CD4-positive, alpha-beta T cell (primary cell): ENCODE data around the gene METTL15. TPM values are rescaled to one million over a fixed set of nuclear protein-coding genes. Genes with fewer than 3 reads are reported as not detected.

ENCODE experiments used
- ATAC-seq: fragments of 200-7000 bp; cut with Tn5 transposase; one replicate; pipeline ENCODE4 v1.10.0; 2022; ENCODE audit warnings: mild to moderate bottlenecking; ENCODE audit not compliant: poor library complexity
- CTCF ChIA-PET: fragments of 350-600 bp; sonication (Branson Sonifier 250); formaldehyde crosslinking; loops from one replicate; lab custom pipeline; 2021; ENCODE audit warnings: antibody characterized with exemption, inconsistent platforms; lab: Charles Lee
- POLR2A ChIA-PET: fragments of 350-600 bp; sonication (Branson Sonifier 250); formaldehyde crosslinking; loops from one replicate; lab custom pipeline; 2021; ENCODE audit warnings: antibody characterized with exemption, inconsistent platforms; lab: Charles Lee
- DNase-seq, 14 experiments: peaks; one replicate each; pipeline ENCODE4 v3.0.0-alpha.2; 2013 to 2020; ENCODE audit warnings: mixed read lengths in 2 of 14
- H3K27ac ChIP-seq, 2 donors: one replicate each; pipeline versions ENCODE4 v1.5.1 to v1.7.0; 2013; ENCODE audit warnings: low read length in 2 of 2, low read depth in 1 of 2, mild to moderate bottlenecking in 1 of 2
- H3K27me3 ChIP-seq, 2 experiments: 1 replicate in 1 of 2; 2 replicates in 1 of 2; pipeline versions ENCODE4 v1.6.1 to v1.7.0; 2013; ENCODE audit warnings: low read length in 2 of 2, control low read depth in 1 of 2, mild to moderate bottlenecking in 1 of 2, moderate library complexity in 1 of 2; ENCODE audit not compliant: insufficient read depth in 2 of 2, control insufficient read depth in 1 of 2
- H3K36me3 ChIP-seq: one replicate; pipeline ENCODE4 v1.6.1; 2013; ENCODE audit warnings: low read length, control low read depth; ENCODE audit not compliant: insufficient read depth
- H3K4me1 ChIP-seq: one replicate; pipeline ENCODE4 v1.6.1; 2013; ENCODE audit warnings: low read length, control low read depth; ENCODE audit not compliant: insufficient read depth
- H3K4me3 ChIP-seq: one replicate; pipeline ENCODE4 v1.5.1; 2013; ENCODE audit warnings: mild to moderate bottlenecking, low read length, moderate library complexity
- H3K9me3 ChIP-seq, 2 experiments: 1 replicate in 1 of 2; 2 replicates in 1 of 2; pipeline versions ENCODE4 v1.6.1 to v1.7.0; 2013; ENCODE audit warnings: low read length in 2 of 2, mild to moderate bottlenecking in 2 of 2, control low read depth in 1 of 2, moderate library complexity in 1 of 2; ENCODE audit not compliant: control insufficient read depth in 1 of 2, insufficient read depth in 1 of 2
- H3K27ac Mint-ChIP-seq: one replicate; pipeline ENCODE4 v1.8.0; 2020; ENCODE audit warnings: mixed read lengths
- H3K27me3 Mint-ChIP-seq: one replicate; pipeline ENCODE4 v1.8.0; 2021; ENCODE audit warnings: mixed read lengths
- H3K36me3 Mint-ChIP-seq: one replicate; pipeline ENCODE4 v1.8.0; 2021; ENCODE audit warnings: low read depth, mixed read lengths
- H3K4me1 Mint-ChIP-seq: one replicate; pipeline ENCODE4 v1.8.0; 2021; ENCODE audit warnings: low read depth, mixed read lengths
- H3K4me3 Mint-ChIP-seq: one replicate; pipeline ENCODE4 v1.8.0; 2020; ENCODE audit warnings: mild to moderate bottlenecking, mixed read lengths
- H3K9me3 Mint-ChIP-seq: one replicate; pipeline ENCODE4 v1.8.0; 2020; ENCODE audit warnings: mixed read lengths
- CTCF ChIP-seq: fragments of 200-600 bp; IDR thresholded peaks from one replicate; pipeline ENCODE4 v1.8.0; 2022; ENCODE audit warnings: antibody characterized with exemption, mild to moderate bottlenecking
- intact Hi-C, 2 experiments: fragments of 100-400 bp; cut with DNase I in 1 of 2; cut with micrococcal nuclease in 1 of 2; formaldehyde crosslinking; loops; one replicate each; pipeline versions ENCODE4 v1.15.1 to v1.9.0; 2023 to 2025; cut with DNase I, micrococcal nuclease
- total RNA-seq, 174 experiments: library from RNA in 2 of 174; stranded (reverse) in 2 of 174; gene quantifications; one replicate each; pipeline ENCODE4 v1.2.3 and lab custom pipeline; 2021 to 2026

Gene METTL15
- total RNA-seq, 2 experiments from 2014 or later: 3.5 to 4.4 TPM

- intact Hi-C loops: loop anchor here (10.0 kb wide), 2 partner anchors 60 to 740 kb away; partner anchors contain the start of gene CCDC34 (in 1 of the 2)
- no peaks in the 10 kb centered on the region for H3K27me3 ChIP-seq
- H3K27ac ChIP-seq: no peak overlapping the region
- Mint-ChIP-seq H3K4me1 (peaks cover 40% of the 10 kb centered on the region), H3K9me3 (no peaks in the 10 kb centered on the region), H3K27ac (no peak overlapping the region), H3K27me3 (no peaks in the 10 kb centered on the region), H3K36me3 (peaks cover 14% of the 10 kb centered on the region), H3K4me3 (peak overlapping the region; percentile 21)
- H3K4me1 ChIP-seq: peaks cover 15% of the 10 kb centered on the region
- H3K9me3 ChIP-seq: no peaks in the 10 kb centered on the region
- no peak overlapping the region for H3K4me3 ChIP-seq
- H3K36me3 ChIP-seq: no peaks in the 10 kb centered on the region
- ATAC-seq (no peak), DNase-seq (no peak)
- ChIA-PET CTCF (no interaction called here), POLR2A (no interaction called here)
- no peak for TF ChIP-seq CTCF
Observed at GRCh38 chr11:28104425-28104824, 3.8 kb upstream of the METTL15 start.

GRCh38 chr11:28104984-28105383 is 3.2 kb upstream of the METTL15 start:
- no peak for TF ChIP-seq CTCF
- H3K27ac Mint-ChIP-seq: no peak overlapping the region
- intact Hi-C loops: loop anchor here (10.0 kb wide), 2 partner anchors 60 to 740 kb away; partner anchors contain the start of gene CCDC34 (in 1 of the 2)
- no peaks in the 10 kb centered on the region for H3K27me3 Mint-ChIP-seq
- ChIA-PET POLR2A (no interaction called here), CTCF (no interaction called here)
- no peaks in the 10 kb centered on the region for H3K36me3 ChIP-seq
- DNase-seq (no peak), ATAC-seq (no peak)
- H3K27me3 ChIP-seq: no peaks in the 10 kb centered on the region
- H3K27ac ChIP-seq: no peak overlapping the region
- peaks cover 45% of the 10 kb centered on the region for H3K4me1 Mint-ChIP-seq
- no peak overlapping the region for H3K4me3 Mint-ChIP-seq
- H3K4me3 ChIP-seq: no peak overlapping the region
- H3K4me1 ChIP-seq: peaks cover 16% of the 10 kb centered on the region
- peaks cover 19% of the 10 kb centered on the region for H3K36me3 Mint-ChIP-seq
- no peaks in the 10 kb centered on the region for H3K9me3 ChIP-seq
- no peaks in the 10 kb centered on the region for H3K9me3 Mint-ChIP-seq

DNA sequence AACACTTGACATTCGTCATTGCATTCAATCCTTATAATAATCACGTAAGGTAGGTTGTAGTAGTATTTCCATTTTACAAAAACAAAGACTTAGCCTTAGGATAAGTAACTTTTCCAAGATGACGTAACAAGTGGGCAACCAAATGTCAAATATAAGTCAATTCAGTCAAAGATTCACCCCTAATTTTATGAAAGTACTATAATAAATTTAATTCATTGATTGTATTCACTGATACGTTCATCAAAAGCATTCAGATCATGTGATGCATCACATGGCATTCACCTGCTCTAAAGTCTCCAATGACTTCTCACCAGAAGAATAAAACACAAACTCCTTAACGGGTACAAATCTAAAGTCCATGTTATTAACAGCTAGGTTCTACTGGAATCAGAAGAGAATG is 2.3 kb upstream of the METTL15 start:
- Mint-ChIP-seq H3K27me3 (no peaks in the 10 kb centered on the region), H3K4me1 (peaks cover 54% of the 10 kb centered on the region)
- POLR2A ChIA-PET: no interaction called here

More for the DNA sequence above, 2.3 kb upstream of the METTL15 start:
- CTCF ChIA-PET: interaction anchor here (0.7 kb wide), 1 partner anchor 46 kb away, joined by 3 read pairs; no protein-coding TSS in a partner anchor
- DNase-seq (peak in 1 of 14 experiments; percentile 22), ATAC-seq (no peak)
- no peaks in the 10 kb centered on the region for H3K36me3 ChIP-seq
- Mint-ChIP-seq H3K27ac (peak overlapping the region; percentile 62), H3K9me3 (no peaks in the 10 kb centered on the region), H3K4me3 (peak overlapping the region; percentile 83), H3K36me3 (peaks cover 27% of the 10 kb centered on the region)
- H3K4me1 ChIP-seq: peaks cover 22% of the 10 kb centered on the region
- H3K9me3 ChIP-seq: no peaks in the 10 kb centered on the region
- H3K4me3 ChIP-seq: no peak overlapping the region
- H3K27ac ChIP-seq: no peak overlapping the region
- no peaks in the 10 kb centered on the region for H3K27me3 ChIP-seq
- intact Hi-C loops: loop anchor here (10.0 kb wide), 2 partner anchors 61 to 741 kb away; partner anchors contain the start of gene CCDC34 (in 1 of the 2)
- TF ChIP-seq CTCF: no peak
